HEK293 (cell line): ENCODE results near the gene ZNF554.
"Not testable (repeated sequence)": the region's sequence is repeated elsewhere in the genome, so short reads cannot be mapped to it uniquely, and the experiment has no call there.

Experiments used
- CTCF ChIA-PET: fragments of 350-600 bp; formaldehyde crosslinking; extraction: SDS; loops from one replicate; lab custom pipeline; 2021; ENCODE audit warnings: antibody characterized with exemption; lab: Yijun Ruan, JAX
- POLR2A ChIA-PET: fragments of 300-600 bp; formaldehyde crosslinking; extraction: SDS; loops from one replicate; lab custom pipeline; 2020; ENCODE audit warnings: antibody characterized with exemption, inconsistent platforms; lab: Yijun Ruan, JAX
- H3K27ac ChIP-seq: fragments of 200-500 bp; sonication (Bioruptor generic); 2 replicates; pipeline ENCODE4 v1.5.1; 2014; ENCODE audit warnings: low read depth, low read length, control low read depth, inconsistent platforms; ENCODE audit errors: extremely low read depth
- H3K36me3 ChIP-seq, 2 experiments: fragments of 200-500 bp in 1 of 2; sonication (Bioruptor generic) in 1 of 2; 1 replicate in 1 of 2; 2 replicates in 1 of 2; pipeline ENCODE4 v1.5.1; 2014 to 2017; ENCODE audit warnings: inconsistent platforms in 2 of 2, low read length in 2 of 2; ENCODE audit not compliant: control insufficient read depth in 2 of 2, insufficient read depth in 1 of 2
- H3K4me1 ChIP-seq: fragments of 200-500 bp; sonication (Bioruptor generic); 2 replicates; pipeline ENCODE4 v1.5.1; 2014; ENCODE audit warnings: mild to moderate bottlenecking, low read length, inconsistent platforms; ENCODE audit not compliant: control insufficient read depth, insufficient read depth
- H3K4me3 ChIP-seq: 2 replicates; pipeline ENCODE4 v1.5.1; 2011; ENCODE audit warnings: low read depth, mild to moderate bottlenecking, control low read depth, low read length, moderate library complexity
- H3K9me3 ChIP-seq: fragments of 200-500 bp; sonication (Bioruptor generic); 2 replicates; pipeline ENCODE4 v1.5.1; 2014; ENCODE audit warnings: low read depth, low read length, inconsistent platforms; ENCODE audit not compliant: control insufficient read depth, insufficient read depth
- AEBP2 ChIP-seq: fragments of 450-650 bp; formaldehyde crosslinking; IDR thresholded peaks from 2 replicates; pipeline ENCODE4 v1.5.1; 2016; ENCODE audit warnings: missing biosample characterization, missing genetic modification characterization, borderline replicate concordance
- GLIS2 ChIP-seq: fragments of 450-650 bp; formaldehyde crosslinking; IDR thresholded peaks from 2 replicates; pipeline ENCODE4 v1.5.1; 2016; ENCODE audit warnings: missing biosample characterization, missing genetic modification characterization
- MEIS1 ChIP-seq: sonication (generic); formaldehyde crosslinking; IDR thresholded peaks from 2 replicates; pipeline ENCODE4 v1.8.1; 2022; ENCODE audit warnings: missing genetic modification reagents, mild to moderate bottlenecking, borderline replicate concordance
- MZF1 ChIP-seq: fragments of 450-650 bp; formaldehyde crosslinking; IDR thresholded peaks from 2 replicates; pipeline ENCODE4 v1.5.1; 2017; ENCODE audit warnings: missing biosample characterization, missing genetic modification characterization, borderline replicate concordance
- PRDM6 ChIP-seq: fragments of 450-650 bp; formaldehyde crosslinking; IDR thresholded peaks from 2 replicates; pipeline ENCODE4 v1.5.1; 2017; ENCODE audit warnings: missing biosample characterization, missing genetic modification characterization
- ZFP41 ChIP-seq: fragments of 450-650 bp; formaldehyde crosslinking; IDR thresholded peaks from 2 replicates; pipeline ENCODE4 v1.5.1; 2016; ENCODE audit warnings: missing biosample characterization, missing genetic modification characterization, borderline replicate concordance
- ZNF10 ChIP-seq: fragments of 450-650 bp; formaldehyde crosslinking; IDR thresholded peaks from 2 replicates; pipeline ENCODE4 v1.5.1; 2017; ENCODE audit warnings: missing biosample characterization, missing genetic modification characterization
- ZNF155 ChIP-seq: fragments of 450-650 bp; formaldehyde crosslinking; IDR thresholded peaks from 2 replicates; pipeline ENCODE4 v1.5.1; 2016; ENCODE audit warnings: missing biosample characterization, missing genetic modification characterization
- ZNF175 ChIP-seq: fragments of 450-650 bp; formaldehyde crosslinking; IDR thresholded peaks from 2 replicates; pipeline ENCODE4 v1.5.1; 2016; ENCODE audit warnings: missing biosample characterization, missing genetic modification characterization
- ZNF341 ChIP-seq: fragments of 450-650 bp; formaldehyde crosslinking; IDR thresholded peaks from 2 replicates; pipeline ENCODE4; 2016; ENCODE audit warnings: low read depth, missing biosample characterization, missing genetic modification characterization
- ZNF416 ChIP-seq: fragments of 450-650 bp; formaldehyde crosslinking; IDR thresholded peaks from 2 replicates; pipeline ENCODE4 v1.5.1; 2016; ENCODE audit warnings: missing biosample characterization, missing genetic modification characterization
- ZNF473 ChIP-seq: fragments of 450-650 bp; formaldehyde crosslinking; IDR thresholded peaks from 2 replicates; pipeline ENCODE4 v1.5.1; 2017; ENCODE audit warnings: missing biosample characterization, missing genetic modification characterization
- ZNF560 ChIP-seq: fragments of 450-650 bp; formaldehyde crosslinking; IDR thresholded peaks from 2 replicates; pipeline ENCODE4 v1.5.1; 2017; ENCODE audit warnings: missing biosample characterization, missing genetic modification characterization, borderline replicate concordance
- ZNF624 ChIP-seq: fragments of 450-650 bp; formaldehyde crosslinking; IDR thresholded peaks from 2 replicates; pipeline ENCODE4 v1.5.1; 2017; ENCODE audit warnings: missing biosample characterization, missing genetic modification characterization
- ZNF660 ChIP-seq: fragments of 450-650 bp; IDR thresholded peaks from 2 replicates; pipeline ENCODE4 v1.5.1; 2018; ENCODE audit warnings: missing biosample characterization, mild to moderate bottlenecking, missing genetic modification characterization
- ZNF670 ChIP-seq: fragments of 450-650 bp; formaldehyde crosslinking; IDR thresholded peaks from 2 replicates; pipeline ENCODE4 v1.5.1; 2016; ENCODE audit warnings: missing biosample characterization, missing genetic modification characterization, low read depth
- ZNF830 ChIP-seq: fragments of 450-650 bp; IDR thresholded peaks from 2 replicates; pipeline ENCODE4 v1.5.0; 2018; ENCODE audit warnings: missing biosample characterization, missing genetic modification characterization, low read depth, mild to moderate bottlenecking, moderate library complexity
- ZNF837 ChIP-seq: fragments of 450-650 bp; formaldehyde crosslinking; IDR thresholded peaks from 2 replicates; pipeline ENCODE4 v1.5.1; 2016; ENCODE audit warnings: missing biosample characterization, missing genetic modification characterization
- TF ChIP-seq, protein P1 (sequence below): fragments of 450-650 bp; formaldehyde crosslinking; IDR thresholded peaks from 2 replicates; pipeline ENCODE4 v1.5.1; 2016; ENCODE audit warnings: missing biosample characterization, missing genetic modification characterization
- TF ChIP-seq, protein P2 (sequence below): fragments of 450-650 bp; formaldehyde crosslinking; conservative IDR thresholded peaks from 2 replicates; pipeline ENCODE4 v1.5.1; 2016; ENCODE audit warnings: low read depth, missing biosample characterization, missing genetic modification characterization

Gene ZNF554

GRCh38 chr19:2791876-2792275 lies 27.8 kb upstream of the ZNF554 start (continued):
- TF ChIP-seq, protein P1, sequence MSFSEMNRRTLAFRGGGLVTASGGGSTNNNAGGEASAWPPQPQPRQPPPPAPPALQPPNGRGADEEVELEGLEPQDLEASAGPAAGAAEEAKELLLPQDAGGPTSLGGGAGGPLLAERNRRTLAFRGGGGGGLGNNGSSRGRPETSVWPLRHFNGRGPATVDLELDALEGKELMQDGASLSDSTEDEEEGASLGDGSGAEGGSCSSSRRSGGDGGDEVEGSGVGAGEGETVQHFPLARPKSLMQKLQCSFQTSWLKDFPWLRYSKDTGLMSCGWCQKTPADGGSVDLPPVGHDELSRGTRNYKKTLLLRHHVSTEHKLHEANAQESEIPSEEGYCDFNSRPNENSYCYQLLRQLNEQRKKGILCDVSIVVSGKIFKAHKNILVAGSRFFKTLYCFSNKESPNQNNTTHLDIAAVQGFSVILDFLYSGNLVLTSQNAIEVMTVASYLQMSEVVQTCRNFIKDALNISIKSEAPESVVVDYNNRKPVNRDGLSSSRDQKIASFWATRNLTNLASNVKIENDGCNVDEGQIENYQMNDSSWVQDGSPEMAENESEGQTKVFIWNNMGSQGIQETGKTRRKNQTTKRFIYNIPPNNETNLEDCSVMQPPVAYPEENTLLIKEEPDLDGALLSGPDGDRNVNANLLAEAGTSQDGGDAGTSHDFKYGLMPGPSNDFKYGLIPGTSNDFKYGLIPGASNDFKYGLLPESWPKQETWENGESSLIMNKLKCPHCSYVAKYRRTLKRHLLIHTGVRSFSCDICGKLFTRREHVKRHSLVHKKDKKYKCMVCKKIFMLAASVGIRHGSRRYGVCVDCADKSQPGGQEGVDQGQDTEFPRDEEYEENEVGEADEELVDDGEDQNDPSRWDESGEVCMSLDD (tag by site-specific recombination): no peak
- TF ChIP-seq ZNF175 (tag by site-specific recombination) (no peak), ZNF624 (tag by site-specific recombination) (no peak), AEBP2 (tag by site-specific recombination) (no peak)

- H3K4me3 ChIP-seq, H3K27ac ChIP-seq, CTCF ChIA-PET, POLR2A ChIA-PET, H3K4me1 ChIP-seq, H3K9me3 ChIP-seq: not testable (repeated sequence)
- H3K36me3 ChIP-seq: peaks cover 30 to 97% of the 10 kb centered on the region in 2 experiments
These were observed 27.0 kb upstream of the ZNF554 start for GRCh38 chr19:2792666-2793065.

- ChIA-PET POLR2A (no interaction called here), CTCF (interaction anchor here (1.7 kb wide), 1 partner anchor 145 kb away, joined by 6 read pairs; no protein-coding TSS in a partner anchor)
- H3K9me3 ChIP-seq: no peaks in the 10 kb centered on the region
- H3K4me3 ChIP-seq: no peak overlapping the region
- H3K27ac ChIP-seq: no peak overlapping the region
- no peaks in the 10 kb centered on the region for H3K4me1 ChIP-seq
- no peak for TF ChIP-seq ZNF830 (tag by site-specific recombination)
- no peak for TF ChIP-seq ZNF837 (tag by site-specific recombination)
- TF ChIP-seq GLIS2 (tag by site-specific recombination): no peak
- no peak for TF ChIP-seq MZF1
- no peak for TF ChIP-seq ZNF155 (tag by site-specific recombination)
- no peak for TF ChIP-seq ZNF341 (tag by site-specific recombination)
- TF ChIP-seq, protein P2, sequence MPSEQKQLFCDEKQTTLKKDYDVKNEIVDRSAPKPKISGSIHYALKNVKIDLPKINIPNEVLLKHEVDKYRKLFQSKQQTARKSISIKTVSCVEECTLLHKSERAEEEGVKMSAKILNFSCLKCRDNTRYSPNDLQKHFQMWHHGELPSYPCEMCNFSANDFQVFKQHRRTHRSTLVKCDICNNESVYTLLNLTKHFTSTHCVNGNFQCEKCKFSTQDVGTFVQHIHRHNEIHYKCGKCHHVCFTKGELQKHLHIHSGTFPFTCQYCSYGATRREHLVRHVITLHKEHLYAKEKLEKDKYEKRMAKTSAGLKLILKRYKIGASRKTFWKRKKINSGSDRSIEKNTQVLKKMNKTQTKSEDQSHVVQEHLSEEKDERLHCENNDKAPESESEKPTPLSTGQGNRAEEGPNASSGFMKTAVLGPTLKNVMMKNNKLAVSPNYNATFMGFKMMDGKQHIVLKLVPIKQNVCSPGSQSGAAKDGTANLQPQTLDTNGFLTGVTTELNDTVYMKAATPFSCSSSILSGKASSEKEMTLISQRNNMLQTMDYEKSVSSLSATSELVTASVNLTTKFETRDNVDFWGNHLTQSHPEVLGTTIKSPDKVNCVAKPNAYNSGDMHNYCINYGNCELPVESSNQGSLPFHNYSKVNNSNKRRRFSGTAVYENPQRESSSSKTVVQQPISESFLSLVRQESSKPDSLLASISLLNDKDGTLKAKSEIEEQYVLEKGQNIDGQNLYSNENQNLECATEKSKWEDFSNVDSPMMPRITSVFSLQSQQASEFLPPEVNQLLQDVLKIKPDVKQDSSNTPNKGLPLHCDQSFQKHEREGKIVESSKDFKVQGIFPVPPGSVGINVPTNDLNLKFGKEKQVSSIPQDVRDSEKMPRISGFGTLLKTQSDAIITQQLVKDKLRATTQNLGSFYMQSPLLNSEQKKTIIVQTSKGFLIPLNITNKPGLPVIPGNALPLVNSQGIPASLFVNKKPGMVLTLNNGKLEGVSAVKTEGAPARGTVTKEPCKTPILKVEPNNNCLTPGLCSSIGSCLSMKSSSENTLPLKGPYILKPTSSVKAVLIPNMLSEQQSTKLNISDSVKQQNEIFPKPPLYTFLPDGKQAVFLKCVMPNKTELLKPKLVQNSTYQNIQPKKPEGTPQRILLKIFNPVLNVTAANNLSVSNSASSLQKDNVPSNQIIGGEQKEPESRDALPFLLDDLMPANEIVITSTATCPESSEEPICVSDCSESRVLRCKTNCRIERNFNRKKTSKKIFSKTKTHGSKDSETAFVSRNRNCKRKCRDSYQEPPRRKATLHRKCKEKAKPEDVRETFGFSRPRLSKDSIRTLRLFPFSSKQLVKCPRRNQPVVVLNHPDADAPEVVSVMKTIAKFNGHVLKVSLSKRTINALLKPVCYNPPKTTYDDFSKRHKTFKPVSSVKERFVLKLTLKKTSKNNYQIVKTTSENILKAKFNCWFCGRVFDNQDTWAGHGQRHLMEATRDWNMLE (tag by site-specific recombination): no peak
- no peak for TF ChIP-seq ZNF670
- no peak for TF ChIP-seq ZNF660 (tag by site-specific recombination)
- no peak for TF ChIP-seq ZNF416
- TF ChIP-seq ZNF473 (tag by site-specific recombination): no peak
- no peak for TF ChIP-seq MEIS1
- no peak for TF ChIP-seq PRDM6 (tag by site-specific recombination)
- TF ChIP-seq ZFP41 (tag by site-specific recombination): no peak
- no peak for TF ChIP-seq ZNF560 (tag by site-specific recombination)
- no peak for TF ChIP-seq ZNF10 (tag by site-specific recombination)
- H3K36me3 ChIP-seq: peaks cover 34 to 96% of the 10 kb centered on the region in 2 experiments
These were observed 26.5 kb upstream of the ZNF554 start for GRCh38 chr19:2793126-2793525.
